Measurements from ENCODE around the gene TMBIM1. TPM values are rescaled to one million over a fixed set of nuclear protein-coding genes. Genes with fewer than 3 reads are reported as not detected.

The TMBIM1 gene
- total RNA-seq, 4 donors from 2014 or later, result 131 to 238 (median 197) TPM

DNA sequence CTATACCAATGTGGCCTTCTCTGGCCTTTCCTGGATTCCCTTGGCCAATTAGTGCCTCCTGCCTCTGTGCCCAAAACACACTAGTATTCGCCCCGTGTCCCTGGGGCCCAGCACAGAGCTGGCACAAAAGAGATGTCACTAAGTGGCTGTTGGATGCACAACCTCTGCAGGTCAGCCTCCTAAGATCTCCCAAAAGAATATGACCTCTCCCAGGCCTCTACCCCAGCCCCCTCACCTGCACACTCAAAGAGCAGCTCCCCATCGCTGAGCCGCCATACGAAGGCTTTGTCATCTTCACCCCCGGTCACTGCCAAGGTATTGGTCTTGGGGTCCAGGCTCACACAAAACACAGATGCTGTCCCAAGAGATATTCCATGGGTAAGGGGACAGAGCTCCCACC, 25.0 kb downstream of the TMBIM1 start:
- DNase-seq (ENCODE audit: extremely low spot score), result no peak
- no peak for TF ChIP-seq EP300 (IDR thresholded peaks at IDR 0.05)
- TF ChIP-seq POLR2A (IDR thresholded peaks at IDR 0.05; ENCODE audit: low read depth), result no peak
- TF ChIP-seq, protein P1, sequence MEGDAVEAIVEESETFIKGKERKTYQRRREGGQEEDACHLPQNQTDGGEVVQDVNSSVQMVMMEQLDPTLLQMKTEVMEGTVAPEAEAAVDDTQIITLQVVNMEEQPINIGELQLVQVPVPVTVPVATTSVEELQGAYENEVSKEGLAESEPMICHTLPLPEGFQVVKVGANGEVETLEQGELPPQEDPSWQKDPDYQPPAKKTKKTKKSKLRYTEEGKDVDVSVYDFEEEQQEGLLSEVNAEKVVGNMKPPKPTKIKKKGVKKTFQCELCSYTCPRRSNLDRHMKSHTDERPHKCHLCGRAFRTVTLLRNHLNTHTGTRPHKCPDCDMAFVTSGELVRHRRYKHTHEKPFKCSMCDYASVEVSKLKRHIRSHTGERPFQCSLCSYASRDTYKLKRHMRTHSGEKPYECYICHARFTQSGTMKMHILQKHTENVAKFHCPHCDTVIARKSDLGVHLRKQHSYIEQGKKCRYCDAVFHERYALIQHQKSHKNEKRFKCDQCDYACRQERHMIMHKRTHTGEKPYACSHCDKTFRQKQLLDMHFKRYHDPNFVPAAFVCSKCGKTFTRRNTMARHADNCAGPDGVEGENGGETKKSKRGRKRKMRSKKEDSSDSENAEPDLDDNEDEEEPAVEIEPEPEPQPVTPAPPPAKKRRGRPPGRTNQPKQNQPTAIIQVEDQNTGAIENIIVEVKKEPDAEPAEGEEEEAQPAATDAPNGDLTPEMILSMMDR (IDR thresholded peaks at IDR 0.05), result no peak
- no peak for TF ChIP-seq POLR2AphosphoS5 (IDR thresholded peaks at IDR 0.05)
- WGBS, result 98% methylated on average over 6 of the region's 6 CpGs
- H3K36me3 ChIP-seq, result peaks cover 24 to 61% (median 54%) of the 10 kb centered on the region in 4 donors
- peaks cover 44 to 64% (median 53%) of the 10 kb centered on the region in 4 donors for H3K4me1 ChIP-seq
- H3K27me3 ChIP-seq, result no peaks in the 10 kb centered on the region
- no peaks in the 10 kb centered on the region for H3K9me3 ChIP-seq
- H3K4me3 ChIP-seq, result no peak overlapping the region
- intact Hi-C loops (cut with DNase I), result no loop called here
- H3K27ac ChIP-seq (replicated peaks in 1 of 4), result no peak overlapping the region

DNA sequence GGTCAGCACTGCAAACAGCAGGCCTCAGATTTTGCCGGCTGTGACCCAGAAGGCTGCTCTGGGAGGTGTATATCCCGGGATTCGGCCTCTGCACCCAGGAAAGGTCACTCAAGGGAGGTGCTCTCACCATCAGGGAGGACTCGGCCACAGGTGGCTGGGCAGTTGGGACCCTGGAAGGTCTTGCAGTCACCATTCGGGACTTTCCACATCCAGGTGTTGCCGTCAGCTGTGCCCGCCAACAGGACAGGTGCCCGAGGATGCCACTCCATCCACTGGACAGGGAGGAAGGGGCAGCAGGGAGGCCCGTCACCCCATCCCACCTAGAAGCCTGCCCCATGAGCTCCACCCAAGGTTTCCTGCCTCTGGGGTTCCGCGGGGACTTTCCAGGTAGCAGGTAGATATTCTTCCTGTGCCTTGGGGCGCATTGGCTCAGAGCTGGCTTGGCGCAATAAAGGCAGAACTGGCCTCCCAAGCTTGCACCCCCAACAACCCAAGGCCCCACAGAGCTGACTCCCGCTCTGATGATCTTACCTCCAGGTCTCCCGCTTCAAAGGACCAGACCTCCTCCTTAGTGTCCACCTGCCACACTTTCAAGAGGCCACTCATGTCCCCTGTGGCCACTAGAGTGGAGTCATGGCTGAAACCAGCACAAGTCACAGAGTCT, 25.9 kb downstream of the TMBIM1 start:
- intact Hi-C loops (cut with DNase I), result no loop called here
- TF ChIP-seq, protein P1 (IDR thresholded peaks at IDR 0.05), result no peak
- TF ChIP-seq EP300 (IDR thresholded peaks at IDR 0.05), result no peak
- TF ChIP-seq POLR2A (IDR thresholded peaks at IDR 0.05; ENCODE audit: low read depth), result no peak
- TF ChIP-seq POLR2AphosphoS5 (IDR thresholded peaks at IDR 0.05), result no peak
- Histone ChIP-seq H3K27ac (replicated peaks in 1 of 4) (no peak overlapping the region), H3K36me3 (peaks cover 24 to 61% (median 54%) of the 10 kb centered on the region in 4 donors), H3K4me1 (peaks cover 44 to 64% (median 53%) of the 10 kb centered on the region in 4 donors), H3K9me3 (no peaks in the 10 kb centered on the region), H3K27me3 (no peaks in the 10 kb centered on the region), H3K4me3 (no peak overlapping the region)
- 95% methylated on average over 9 of the region's 15 CpGs for WGBS
- DNase-seq (ENCODE audit: extremely low spot score), result no peak

DNA sequence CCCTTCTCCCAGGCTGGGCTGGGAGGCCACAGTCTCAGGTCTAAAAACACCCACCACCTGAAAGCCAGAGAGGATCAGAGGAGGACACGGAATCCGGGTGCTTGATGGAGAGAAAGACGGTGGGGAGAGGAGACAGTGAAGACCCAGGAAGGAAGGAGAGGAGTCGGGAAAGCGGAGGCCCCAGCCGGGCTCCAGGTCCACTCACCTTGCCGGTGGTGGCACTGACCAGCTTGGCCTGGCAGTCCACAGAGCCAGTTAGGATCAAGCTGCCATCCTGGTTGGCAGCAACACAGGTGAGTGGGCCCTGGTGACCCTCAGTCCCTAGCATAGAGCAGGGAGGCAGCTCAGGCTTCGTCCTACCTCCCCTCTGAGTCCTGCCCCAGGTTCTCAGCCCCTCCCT, 26.7 kb downstream of the TMBIM1 start:
- TF ChIP-seq POLR2AphosphoS5 (IDR thresholded peaks at IDR 0.05), result no peak
- TF ChIP-seq, protein P1 (IDR thresholded peaks at IDR 0.05), result no peak
- TF ChIP-seq POLR2A (IDR thresholded peaks at IDR 0.05; ENCODE audit: low read depth), result no peak
- peaks cover 24 to 61% (median 54%) of the 10 kb centered on the region in 4 donors for H3K36me3 ChIP-seq

DNA sequence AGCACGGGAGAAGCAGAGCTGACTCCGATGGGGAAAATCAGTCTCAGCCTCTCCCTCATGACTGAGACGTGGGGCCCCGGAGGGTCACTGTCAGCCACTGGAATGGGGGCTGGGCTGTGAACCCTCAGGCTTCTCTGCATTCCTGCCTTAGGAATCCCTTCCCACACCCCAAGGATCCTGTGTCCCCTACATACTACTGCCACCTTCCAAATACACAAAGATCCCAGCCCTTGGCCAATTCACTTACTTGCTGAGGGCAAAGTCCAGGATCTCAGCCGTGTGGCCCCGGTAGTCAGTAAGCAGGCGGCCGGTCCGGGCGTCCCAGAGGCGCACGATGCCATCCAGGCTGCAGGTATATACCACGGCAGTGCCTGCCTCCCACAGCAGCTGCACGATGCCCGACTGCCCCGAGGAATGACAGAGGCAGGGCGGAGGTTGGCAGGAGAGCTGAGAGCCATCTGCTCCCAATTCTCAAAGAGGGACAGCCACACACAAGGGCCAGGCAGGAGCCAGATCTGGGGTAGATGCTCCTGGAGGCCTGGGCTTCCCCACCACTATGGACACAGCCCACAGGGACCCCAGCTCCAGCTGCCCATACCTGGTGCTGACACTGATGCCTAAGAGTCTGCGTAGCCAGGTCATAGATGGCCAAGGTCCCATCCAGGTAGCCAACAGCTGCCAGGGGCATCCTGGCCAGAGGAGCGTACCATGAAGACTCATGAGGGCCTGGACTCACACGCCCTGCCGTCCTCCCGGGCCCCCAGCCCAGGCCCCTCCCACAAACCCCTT, 27.3 kb downstream of the TMBIM1 start:
- H3K36me3 ChIP-seq, result peaks cover 24 to 61% (median 54%) of the 10 kb centered on the region in 4 donors
- DNase-seq (ENCODE audit: extremely low spot score), result no peak
- H3K4me3 ChIP-seq, result no peak overlapping the region
- H3K27ac ChIP-seq (replicated peaks in 1 of 4), result no peak overlapping the region
- H3K27me3 ChIP-seq, result no peaks in the 10 kb centered on the region
- TF ChIP-seq POLR2AphosphoS5 (IDR thresholded peaks at IDR 0.05) (no peak), EP300 (IDR thresholded peaks at IDR 0.05) (no peak), POLR2A (IDR thresholded peaks at IDR 0.05; ENCODE audit: low read depth) (no peak)
- TF ChIP-seq, protein P1 (IDR thresholded peaks at IDR 0.05), result no peak
- intact Hi-C loops (cut with DNase I), result loop anchor here (5.0 kb wide), 1 partner anchor 48 kb away; the partner anchor contains the start of gene ARPC2
- no peaks in the 10 kb centered on the region for H3K9me3 ChIP-seq
- H3K4me1 ChIP-seq, result peaks cover 51 to 70% (median 60%) of the 10 kb centered on the region in 4 donors
- 90% methylated on average over 17 of the region's 22 CpGs for WGBS

More for the DNA sequence above, 26.7 kb downstream of the TMBIM1 start:
- Histone ChIP-seq H3K9me3 (no peaks in the 10 kb centered on the region), H3K27me3 (no peaks in the 10 kb centered on the region), H3K4me1 (peaks cover 44 to 64% (median 54%) of the 10 kb centered on the region in 4 donors), H3K4me3 (no peak overlapping the region), H3K27ac (replicated peaks in 1 of 4) (no peak overlapping the region)
- intact Hi-C loops (cut with DNase I), result no loop called here
- 93% methylated on average over 8 of the region's 8 CpGs for WGBS
- no peak for DNase-seq (ENCODE audit: extremely low spot score)

All from esophagus muscularis mucosa (tissue), 4 donors.